ENCODE results near the gene CTNNA3.

The CTNNA3 gene

GRCh38 chr10:67171970-67172369 is 524.0 kb downstream of the CTNNA3 start:
- in situ Hi-C loops (cut with HindIII; ENCODE audit: low sequenced_read_pairs): loop anchor here (25.0 kb wide), 1 partner anchor 110 kb away; no protein-coding TSS in a partner anchor

GRCh38 chr10:67156239-67156638 is 539.8 kb downstream of the CTNNA3 start:
- in situ Hi-C loops (cut with HindIII; ENCODE audit: low sequenced_read_pairs): loop anchor here (25.0 kb wide), 1 partner anchor 94 kb away; no protein-coding TSS in a partner anchor

GRCh38 chr10:67151471-67151870 is 544.5 kb downstream of the CTNNA3 start:
- in situ Hi-C loops (cut with HindIII; ENCODE audit: low sequenced_read_pairs): loop anchor here (25.0 kb wide), 1 partner anchor 89 kb away; no protein-coding TSS in a partner anchor

- in situ Hi-C loops (cut with HindIII; ENCODE audit: low sequenced_read_pairs): no loop called here
These were observed 551.5 kb downstream of the CTNNA3 start for GRCh38 chr10:67144530-67144929.

GRCh38 chr10:67141300-67141699 is 554.7 kb downstream of the CTNNA3 start:
- in situ Hi-C loops (cut with HindIII; ENCODE audit: low sequenced_read_pairs): no loop called here

GRCh38 chr10:67140641-67141040 is 555.4 kb downstream of the CTNNA3 start:
- in situ Hi-C loops (cut with HindIII; ENCODE audit: low sequenced_read_pairs): no loop called here

GRCh38 chr10:67127441-67127840 is 568.6 kb downstream of the CTNNA3 start:
- in situ Hi-C loops (cut with HindIII; ENCODE audit: low sequenced_read_pairs): no loop called here

GRCh38 chr10:67119651-67120050 is 576.3 kb downstream of the CTNNA3 start:
- in situ Hi-C loops (cut with HindIII; ENCODE audit: low sequenced_read_pairs): no loop called here

GRCh38 chr10:67115972-67116371 is 580.0 kb downstream of the CTNNA3 start:
- in situ Hi-C loops (cut with HindIII; ENCODE audit: low sequenced_read_pairs): no loop called here

- in situ Hi-C loops (cut with HindIII; ENCODE audit: low sequenced_read_pairs): no loop called here
These were observed 581.0 kb downstream of the CTNNA3 start for GRCh38 chr10:67114945-67115344.

- in situ Hi-C loops (cut with HindIII; ENCODE audit: low sequenced_read_pairs): no loop called here
These were observed 583.2 kb downstream of the CTNNA3 start for GRCh38 chr10:67112765-67113164.

GRCh38 chr10:67110286-67110685 is 585.7 kb downstream of the CTNNA3 start:
- in situ Hi-C loops (cut with HindIII; ENCODE audit: low sequenced_read_pairs): no loop called here

GRCh38 chr10:67107670-67108069 is 588.3 kb downstream of the CTNNA3 start:
- in situ Hi-C loops (cut with HindIII; ENCODE audit: low sequenced_read_pairs): no loop called here

- in situ Hi-C loops (cut with HindIII; ENCODE audit: low sequenced_read_pairs): no loop called here
These were observed 595.0 kb downstream of the CTNNA3 start for GRCh38 chr10:67100951-67101350.

- in situ Hi-C loops (cut with HindIII; ENCODE audit: low sequenced_read_pairs): no loop called here
These were observed 597.5 kb downstream of the CTNNA3 start for GRCh38 chr10:67098461-67098860.

- in situ Hi-C loops (cut with HindIII; ENCODE audit: low sequenced_read_pairs): no loop called here
These were observed 600.5 kb downstream of the CTNNA3 start for GRCh38 chr10:67095531-67095930.

- in situ Hi-C loops (cut with HindIII; ENCODE audit: low sequenced_read_pairs): no loop called here
These were observed 608.0 kb downstream of the CTNNA3 start for GRCh38 chr10:67088036-67088435.

- in situ Hi-C loops (cut with HindIII; ENCODE audit: low sequenced_read_pairs): no loop called here
These were observed 608.9 kb downstream of the CTNNA3 start for GRCh38 chr10:67087135-67087425.

- in situ Hi-C loops (cut with HindIII; ENCODE audit: low sequenced_read_pairs): no loop called here
These were observed 609.5 kb downstream of the CTNNA3 start for GRCh38 chr10:67086327-67087134.

GRCh38 chr10:67079126-67079525 is 616.9 kb downstream of the CTNNA3 start:
- in situ Hi-C loops (cut with HindIII; ENCODE audit: low sequenced_read_pairs): no loop called here

GRCh38 chr10:67077376-67077775 is 618.6 kb downstream of the CTNNA3 start:
- in situ Hi-C loops (cut with HindIII; ENCODE audit: low sequenced_read_pairs): no loop called here

- in situ Hi-C loops (cut with HindIII; ENCODE audit: low sequenced_read_pairs): no loop called here
These were observed 619.9 kb downstream of the CTNNA3 start for GRCh38 chr10:67076144-67076543.

- in situ Hi-C loops (cut with HindIII; ENCODE audit: low sequenced_read_pairs): no loop called here
These were observed 620.5 kb downstream of the CTNNA3 start for GRCh38 chr10:67075491-67075971.
